Lower leg skin (tissue), 4 donors: Measurements from ENCODE around the gene PDE6B. TPM values are rescaled to one million over a fixed set of nuclear protein-coding genes. Genes with fewer than 3 reads are reported as not detected.
A peak's percentile ranks its signal among the peaks of the same experiment; 100 is the strongest.

ENCODE experiments used
- DNase-seq, 2 donors: peaks; one replicate each; pipeline ENCODE4 v3.0.0-alpha.2; 2019; ENCODE audit warnings: low spot score in 2 of 2
- H3K4me3 ChIP-seq: fragments of 200-600 bp; sonication (generic); 2 replicates; pipeline ENCODE4 v1.5.1; 2017; ENCODE audit warnings: mild to moderate bottlenecking, low read depth; ENCODE audit not compliant: poor library complexity, severe bottlenecking
- CTCF ChIP-seq, 3 donors: fragments of 450-650 bp; IDR thresholded peaks; one replicate each; pipeline ENCODE4 v1.5.1; 2016; ENCODE audit warnings: antibody characterized with exemption in 3 of 3, mild to moderate bottlenecking in 3 of 3, moderate library complexity in 2 of 3
- POLR2A ChIP-seq, 2 donors: fragments of 450-650 bp; IDR thresholded peaks; one replicate each; pipeline ENCODE4 v1.6.1; 2016 to 2017; ENCODE audit warnings: antibody characterized with exemption in 2 of 2, mild to moderate bottlenecking in 1 of 2, moderate library complexity in 1 of 2
- WGBS, 2 donors: methylation state at CpG; one replicate each; pipeline ENCODE4 v1.1.5; 2018; 5-methylcytosine and 5-hydroxymethylcytosine counted together
- intact Hi-C: fragments of 100-400 bp; cut with DNase I; formaldehyde crosslinking; loops from one replicate; pipeline ENCODE4 v1.15.0; 2023; ENCODE audit warnings: low total_unique reads
- total RNA-seq, 4 donors: library from RNA; depleted of rRNA; stranded (reverse); fragments of >200 nt; gene quantifications; one replicate each; pipeline ENCODE4 v1.1.0, GENCODE V29; 2016

PDE6B gene
- total RNA-seq, 4 donors from 2014 or later = 0.59 to 1.5 TPM; not detected in 2

GRCh38 chr4:617644-618641 lies 7.4 kb upstream of the PDE6B start:
- 57 to 62% methylated on average over 18 of the region's 18 CpGs for WGBS, 2 donors
- H3K4me3 ChIP-seq = no peak overlapping the region
- TF ChIP-seq CTCF (IDR thresholded peaks at IDR 0.05) (no peak), POLR2A (IDR thresholded peaks at IDR 0.05) (no peak)
- intact Hi-C loops = no loop called here
- peak in 1 of 2 donors; percentile 68 for DNase-seq

- WGBS, 2 donors = 76 to 82% methylated on average over 11 of the region's 11 CpGs
- peak in 1 of 2 donors; percentile 56 for DNase-seq
- H3K4me3 ChIP-seq = no peak overlapping the region
- TF ChIP-seq CTCF (IDR thresholded peaks at IDR 0.05) (no peak), POLR2A (IDR thresholded peaks at IDR 0.05) (no peak)
- intact Hi-C loops = no loop called here
Measured at GRCh38 chr4:620201-620600, 5.2 kb upstream of the PDE6B start.

- intact Hi-C loops = no loop called here
- DNase-seq = peak in 1 of 2 donors; percentile 78
- TF ChIP-seq POLR2A (IDR thresholded peaks at IDR 0.05) (no peak), CTCF (IDR thresholded peaks at IDR 0.05) (no peak)
- WGBS, 2 donors = 88 to 89% methylated on average over 19 of the region's 19 CpGs
- no peak overlapping the region for H3K4me3 ChIP-seq
Measured at GRCh38 chr4:620851-621261, 4.5 kb upstream of the PDE6B start.

GRCh38 chr4:621296-622070 lies 3.9 kb upstream of the PDE6B start:
- TF ChIP-seq CTCF (IDR thresholded peaks at IDR 0.05) = no peak
- no peak for TF ChIP-seq POLR2A (IDR thresholded peaks at IDR 0.05)
- intact Hi-C loops = no loop called here
- peak in 1 of 2 donors; percentile 70 for DNase-seq
- no peak overlapping the region for H3K4me3 ChIP-seq
- 76 to 81% methylated on average over 22 of the region's 22 CpGs for WGBS, 2 donors

- intact Hi-C loops = no loop called here
- H3K4me3 ChIP-seq = no peak overlapping the region
- 83 to 84% methylated on average over 22 of the region's 22 CpGs for WGBS, 2 donors
- TF ChIP-seq POLR2A (IDR thresholded peaks at IDR 0.05) (no peak), CTCF (IDR thresholded peaks at IDR 0.05) (no peak)
- DNase-seq = no peak
Measured at GRCh38 chr4:622071-622995, 3.0 kb upstream of the PDE6B start.
